Tibial artery (tissue), 4 donors: Measurements from ENCODE around the gene COPA.
A peak's percentile ranks its signal among the peaks of the same experiment; 100 is the strongest.

ENCODE experiments used
- DNase-seq, 2 donors: peaks; one replicate each; pipeline ENCODE4 v3.0.0-alpha.2; 2019
- H3K27ac ChIP-seq, 2 donors: fragments of 200-600 bp; sonication (generic) in 1 of 2; 1 replicate in 1 of 2; 2 replicates in 1 of 2; pipeline ENCODE4 v1.5.1; 2018 to 2019; ENCODE audit warnings: mild to moderate bottlenecking in 1 of 2
- H3K27me3 ChIP-seq, 2 donors: fragments of 200-600 bp; sonication (generic) in 1 of 2; one replicate each; pipeline versions ENCODE4 v1.5.1 to v1.6.0; 2016 to 2019
- H3K36me3 ChIP-seq, 3 donors: fragments of 200-600 bp; sonication (generic) in 2 of 3; one replicate each; pipeline ENCODE4 v1.5.1; 2016 to 2019; ENCODE audit warnings: mild to moderate bottlenecking in 2 of 3
- H3K4me1 ChIP-seq, 4 donors: fragments of 200-600 bp; sonication (generic) in 2 of 4; 1 replicate in 3 of 4; 2 replicates in 1 of 4; pipeline ENCODE4 v1.5.1; 2016 to 2019
- H3K4me3 ChIP-seq, 2 donors: fragments of 200-600 bp; sonication (generic) in 1 of 2; 1 replicate in 1 of 2; 2 replicates in 1 of 2; pipeline ENCODE4 v1.5.1; 2018 to 2019; ENCODE audit warnings: mild to moderate bottlenecking in 2 of 2
- H3K9me3 ChIP-seq, 3 donors: fragments of 200-600 bp; sonication (generic) in 1 of 3; one replicate each; pipeline ENCODE4 v1.5.1; 2016 to 2019
- intact Hi-C: fragments of 100-400 bp; cut with DNase I; formaldehyde crosslinking; loops from one replicate; pipeline ENCODE4 v1.15.0; 2023; ENCODE audit warnings: low total_unique reads
- TF ChIP-seq, protein P1 (sequence below), 2 experiments: fragments of 200-600 bp in 1 of 2; fragments of 450-650 bp in 1 of 2; IDR thresholded peaks; one replicate each; pipeline ENCODE4 v1.5.1; 2017 to 2019; ENCODE audit warnings: antibody characterized with exemption in 2 of 2, mild to moderate bottlenecking in 1 of 2, moderate library complexity in 1 of 2

The COPA gene

DNA sequence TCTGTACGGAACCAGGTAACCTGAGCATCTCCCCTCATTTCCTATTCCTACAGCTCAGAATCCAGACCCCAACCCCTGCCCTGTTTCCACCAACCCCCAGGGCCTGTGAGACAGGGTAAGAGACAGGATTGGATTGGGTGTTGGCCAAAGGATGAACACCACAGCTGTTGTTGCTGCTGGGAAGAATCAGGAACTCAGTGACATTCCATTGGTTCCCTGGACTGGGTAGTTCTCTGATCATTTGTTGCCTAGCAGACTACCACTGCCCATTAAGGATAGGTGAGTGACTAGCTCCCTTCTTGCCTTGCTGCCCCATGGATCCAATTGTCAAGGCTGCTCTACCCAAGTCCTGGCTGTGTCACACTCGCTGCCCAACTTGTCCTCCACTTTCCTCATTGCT, 10.2 kb upstream of the COPA start:
- peaks cover 79 to 100% (median 98%) of the 10 kb centered on the region in 3 donors for H3K36me3 ChIP-seq
- no peaks in the 10 kb centered on the region for H3K4me1 ChIP-seq
- H3K27me3 ChIP-seq: no peaks in the 10 kb centered on the region
- H3K27ac ChIP-seq: no peak overlapping the region
- TF ChIP-seq, protein P1, sequence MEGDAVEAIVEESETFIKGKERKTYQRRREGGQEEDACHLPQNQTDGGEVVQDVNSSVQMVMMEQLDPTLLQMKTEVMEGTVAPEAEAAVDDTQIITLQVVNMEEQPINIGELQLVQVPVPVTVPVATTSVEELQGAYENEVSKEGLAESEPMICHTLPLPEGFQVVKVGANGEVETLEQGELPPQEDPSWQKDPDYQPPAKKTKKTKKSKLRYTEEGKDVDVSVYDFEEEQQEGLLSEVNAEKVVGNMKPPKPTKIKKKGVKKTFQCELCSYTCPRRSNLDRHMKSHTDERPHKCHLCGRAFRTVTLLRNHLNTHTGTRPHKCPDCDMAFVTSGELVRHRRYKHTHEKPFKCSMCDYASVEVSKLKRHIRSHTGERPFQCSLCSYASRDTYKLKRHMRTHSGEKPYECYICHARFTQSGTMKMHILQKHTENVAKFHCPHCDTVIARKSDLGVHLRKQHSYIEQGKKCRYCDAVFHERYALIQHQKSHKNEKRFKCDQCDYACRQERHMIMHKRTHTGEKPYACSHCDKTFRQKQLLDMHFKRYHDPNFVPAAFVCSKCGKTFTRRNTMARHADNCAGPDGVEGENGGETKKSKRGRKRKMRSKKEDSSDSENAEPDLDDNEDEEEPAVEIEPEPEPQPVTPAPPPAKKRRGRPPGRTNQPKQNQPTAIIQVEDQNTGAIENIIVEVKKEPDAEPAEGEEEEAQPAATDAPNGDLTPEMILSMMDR (IDR thresholded peaks at IDR 0.05): no peak
- no peaks in the 10 kb centered on the region for H3K9me3 ChIP-seq
- no peak overlapping the region for H3K4me3 ChIP-seq
- intact Hi-C loops: no loop called here
- no peak for DNase-seq

GRCh38 chr1:160352555-160352954, 9.5 kb upstream of the COPA start:
- no peak overlapping the region for H3K4me3 ChIP-seq
- TF ChIP-seq, protein P1 (IDR thresholded peaks at IDR 0.05): no peak

GRCh38 chr1:160351629-160352028, 8.6 kb upstream of the COPA start:
- no peaks in the 10 kb centered on the region for H3K9me3 ChIP-seq
- no peak overlapping the region for H3K4me3 ChIP-seq
- TF ChIP-seq, protein P1 (IDR thresholded peaks at IDR 0.05): no peak
- no peak overlapping the region for H3K27ac ChIP-seq
- peaks cover 73 to 98% (median 82%) of the 10 kb centered on the region in 3 donors for H3K36me3 ChIP-seq
- intact Hi-C loops: no loop called here
- no peaks in the 10 kb centered on the region for H3K4me1 ChIP-seq
- no peak for DNase-seq
- H3K27me3 ChIP-seq: no peaks in the 10 kb centered on the region

More at GRCh38 chr1:160352555-160352954, 9.5 kb upstream of the COPA start:
- no peaks in the 10 kb centered on the region for H3K27me3 ChIP-seq
- intact Hi-C loops: no loop called here
- no peaks in the 10 kb centered on the region for H3K9me3 ChIP-seq
- H3K36me3 ChIP-seq: peaks cover 79 to 98% (median 91%) of the 10 kb centered on the region in 3 donors
- DNase-seq: no peak
- H3K27ac ChIP-seq: no peak overlapping the region
- no peaks in the 10 kb centered on the region for H3K4me1 ChIP-seq

DNA sequence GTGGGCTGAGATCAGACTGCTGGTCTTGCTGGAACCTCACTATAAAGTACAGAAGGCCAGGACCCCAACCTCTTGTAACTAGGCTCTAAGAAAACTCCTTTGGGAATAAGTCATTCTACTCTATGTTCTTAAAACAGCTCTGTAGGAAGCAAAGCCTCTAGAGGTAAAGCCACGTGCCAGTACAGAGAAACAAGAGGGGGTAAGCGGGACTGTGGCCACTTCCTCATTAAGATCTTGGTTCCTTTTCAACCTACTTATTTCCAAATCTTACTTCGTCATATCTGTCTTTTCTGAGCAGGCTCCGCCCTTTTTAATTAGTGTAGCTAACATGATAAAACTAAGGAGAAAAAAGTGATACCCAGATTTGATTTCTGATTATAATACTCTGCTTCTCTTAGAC, 3.9 kb upstream of the COPA start:
- H3K27ac ChIP-seq: no peak overlapping the region
- H3K4me1 ChIP-seq: peaks cover 0 to 16% (median 9%) of the 10 kb centered on the region in 4 donors
- TF ChIP-seq, protein P1 (IDR thresholded peaks at IDR 0.05): no peak
- H3K36me3 ChIP-seq: peaks cover 26 to 53% (median 35%) of the 10 kb centered on the region in 3 donors
- intact Hi-C loops: no loop called here
- DNase-seq: peak in 1 of 2 donors; percentile 54
- no peak overlapping the region for H3K4me3 ChIP-seq
- H3K27me3 ChIP-seq: no peaks in the 10 kb centered on the region
- no peaks in the 10 kb centered on the region for H3K9me3 ChIP-seq

- Histone ChIP-seq H3K4me1 (peaks cover 0 to 21% (median 14%) of the 10 kb centered on the region in 4 donors), H3K27me3 (no peaks in the 10 kb centered on the region), H3K27ac (no peak overlapping the region), H3K9me3 (no peaks in the 10 kb centered on the region), H3K4me3 (no peak overlapping the region), H3K36me3 (peaks cover 22 to 48% (median 30%) of the 10 kb centered on the region in 3 donors)
- DNase-seq: no peak
- intact Hi-C loops: no loop called here
- TF ChIP-seq, protein P1 (IDR thresholded peaks at IDR 0.05): no peak
Observed at GRCh38 chr1:160346463-160346862, 3.4 kb upstream of the COPA start.

- DNase-seq: no peak
- H3K4me1 ChIP-seq: peaks cover 0 to 33% (median 23%) of the 10 kb centered on the region in 4 donors
- intact Hi-C loops: no loop called here
Observed at GRCh38 chr1:160344936-160345335, 1.9 kb upstream of the COPA start.

More at GRCh38 chr1:160344936-160345335, 1.9 kb upstream of the COPA start:
- Histone ChIP-seq H3K9me3 (no peaks in the 10 kb centered on the region), H3K27ac (no peak overlapping the region), H3K27me3 (no peaks in the 10 kb centered on the region), H3K36me3 (peaks cover 9 to 36% (median 15%) of the 10 kb centered on the region in 3 donors), H3K4me3 (no peak overlapping the region)
- TF ChIP-seq, protein P1 (IDR thresholded peaks at IDR 0.05): no peak
